ENCODE measurements around the gene GRID1.

Gene GRID1

GRCh38 chr10:86189891-86190290 is 176.7 kb downstream of the GRID1 start:
- WGBS (ENCODE audit: extremely low coverage, insufficient coverage, low lambda C conversion rate): no CpG with 5 or more reads among the region's 8 CpGs
- no peaks in the 10 kb centered on the region for H3K4me1 ChIP-seq (ENCODE audit: control insufficient read depth, low read depth, low read length)

GRCh38 chr10:86188796-86189558 is 177.6 kb downstream of the GRID1 start:
- Histone ChIP-seq H3K4me3 (ENCODE audit: low read length) (no peak overlapping the region), H3K36me3 (ENCODE audit: control insufficient read depth, insufficient read depth, low read length) (no peaks in the 10 kb centered on the region), H3K27me3 (ENCODE audit: insufficient read depth, low read length, poor library complexity) (no peaks in the 10 kb centered on the region), H2AK5ac (ENCODE audit: low read length) (no peak overlapping the region), H2BK15ac (replicated peaks; ENCODE audit: low read depth) (no peak overlapping the region), H3K4me1 (ENCODE audit: control insufficient read depth, low read depth, low read length) (no peaks in the 10 kb centered on the region), H3K4me2 (ENCODE audit: low read length) (no peak overlapping the region), H4K5ac (ENCODE audit: low read length) (no peak overlapping the region), H3K23ac (ENCODE audit: low read length) (no peak overlapping the region), H2BK120ac (ENCODE audit: low read depth, low read length) (no peak overlapping the region), H3K79me1 (ENCODE audit: low read length) (no peaks in the 10 kb centered on the region), H3K18ac (ENCODE audit: low read length) (no peak overlapping the region), H3K27ac (ENCODE audit: low read depth, low read length) (no peak overlapping the region), H3K56ac (ENCODE audit: low read length) (no peak overlapping the region), H3K79me2 (ENCODE audit: control insufficient read depth, insufficient read depth, low read length) (no peaks in the 10 kb centered on the region), H2BK5ac (ENCODE audit: low read length) (no peak overlapping the region), H4K8ac (ENCODE audit: low read depth, low read length) (no peak overlapping the region), H3K4ac (ENCODE audit: low read depth, low read length) (no peak overlapping the region), H3K9ac (ENCODE audit: low read length) (no peak overlapping the region)
- WGBS (ENCODE audit: extremely low coverage, insufficient coverage, low lambda C conversion rate): no CpG with 5 or more reads among the region's 6 CpGs
- DNase-seq: no peak

More at GRCh38 chr10:86189891-86190290, 176.7 kb downstream of the GRID1 start:
- no peak for DNase-seq
- H3K23ac ChIP-seq (ENCODE audit: low read length): no peak overlapping the region
- no peak overlapping the region for H3K4me3 ChIP-seq (ENCODE audit: low read length)
- H2AK5ac ChIP-seq (ENCODE audit: low read length): no peak overlapping the region
- H3K4ac ChIP-seq (ENCODE audit: low read depth, low read length): no peak overlapping the region
- no peak overlapping the region for H2BK120ac ChIP-seq (ENCODE audit: low read depth, low read length)
- H2BK15ac ChIP-seq (replicated peaks; ENCODE audit: low read depth): no peak overlapping the region
- no peak overlapping the region for H3K27ac ChIP-seq (ENCODE audit: low read depth, low read length)
- H3K36me3 ChIP-seq (ENCODE audit: control insufficient read depth, insufficient read depth, low read length): no peaks in the 10 kb centered on the region
- no peak overlapping the region for H4K5ac ChIP-seq (ENCODE audit: low read length)
- no peak overlapping the region for H3K18ac ChIP-seq (ENCODE audit: low read length)
- H3K9ac ChIP-seq (ENCODE audit: low read length): no peak overlapping the region
- H3K79me1 ChIP-seq (ENCODE audit: low read length): no peaks in the 10 kb centered on the region
- H3K27me3 ChIP-seq (ENCODE audit: insufficient read depth, low read length, poor library complexity): no peaks in the 10 kb centered on the region
- H2BK5ac ChIP-seq (ENCODE audit: low read length): no peak overlapping the region
- no peak overlapping the region for H3K56ac ChIP-seq (ENCODE audit: low read length)
- H3K4me2 ChIP-seq (ENCODE audit: low read length): no peak overlapping the region
- H3K79me2 ChIP-seq (ENCODE audit: control insufficient read depth, insufficient read depth, low read length): no peaks in the 10 kb centered on the region
- H4K8ac ChIP-seq (ENCODE audit: low read depth, low read length): no peak overlapping the region

GRCh38 chr10:86188326-86188725 is 178.3 kb downstream of the GRID1 start:
- no peak overlapping the region for H3K9ac ChIP-seq (ENCODE audit: low read length)
- no peaks in the 10 kb centered on the region for H3K79me2 ChIP-seq (ENCODE audit: control insufficient read depth, insufficient read depth, low read length)
- no peaks in the 10 kb centered on the region for H3K27me3 ChIP-seq (ENCODE audit: insufficient read depth, low read length, poor library complexity)
- H3K56ac ChIP-seq (ENCODE audit: low read length): no peak overlapping the region
- H3K4me1 ChIP-seq (ENCODE audit: control insufficient read depth, low read depth, low read length): no peaks in the 10 kb centered on the region
- no peaks in the 10 kb centered on the region for H3K79me1 ChIP-seq (ENCODE audit: low read length)
- H2BK15ac ChIP-seq (replicated peaks; ENCODE audit: low read depth): no peak overlapping the region
- no peak for DNase-seq
- H2AK5ac ChIP-seq (ENCODE audit: low read length): no peak overlapping the region
- H3K18ac ChIP-seq (ENCODE audit: low read length): no peak overlapping the region
- H3K23ac ChIP-seq (ENCODE audit: low read length): no peak overlapping the region
- no peak overlapping the region for H3K4me3 ChIP-seq (ENCODE audit: low read length)
- no peak overlapping the region for H3K4me2 ChIP-seq (ENCODE audit: low read length)
- WGBS (ENCODE audit: extremely low coverage, insufficient coverage, low lambda C conversion rate): no CpG with 5 or more reads among the region's 3 CpGs
- no peak overlapping the region for H2BK120ac ChIP-seq (ENCODE audit: low read depth, low read length)
- H2BK5ac ChIP-seq (ENCODE audit: low read length): no peak overlapping the region
- no peak overlapping the region for H4K5ac ChIP-seq (ENCODE audit: low read length)
- no peak overlapping the region for H3K27ac ChIP-seq (ENCODE audit: low read depth, low read length)
- no peak overlapping the region for H4K8ac ChIP-seq (ENCODE audit: low read depth, low read length)
- H3K36me3 ChIP-seq (ENCODE audit: control insufficient read depth, insufficient read depth, low read length): no peaks in the 10 kb centered on the region
- no peak overlapping the region for H3K4ac ChIP-seq (ENCODE audit: low read depth, low read length)

GRCh38 chr10:86187499-86188239 is 178.9 kb downstream of the GRID1 start:
- Histone ChIP-seq H3K36me3 (ENCODE audit: control insufficient read depth, insufficient read depth, low read length) (no peaks in the 10 kb centered on the region), H3K4me1 (ENCODE audit: control insufficient read depth, low read depth, low read length) (no peaks in the 10 kb centered on the region), H2BK5ac (ENCODE audit: low read length) (no peak overlapping the region), H3K18ac (ENCODE audit: low read length) (no peak overlapping the region), H4K8ac (ENCODE audit: low read depth, low read length) (no peak overlapping the region), H3K79me2 (ENCODE audit: control insufficient read depth, insufficient read depth, low read length) (no peaks in the 10 kb centered on the region), H2AK5ac (ENCODE audit: low read length) (no peak overlapping the region), H3K56ac (ENCODE audit: low read length) (no peak overlapping the region), H2BK120ac (ENCODE audit: low read depth, low read length) (no peak overlapping the region), H3K23ac (ENCODE audit: low read length) (no peak overlapping the region), H3K79me1 (ENCODE audit: low read length) (no peaks in the 10 kb centered on the region), H4K5ac (ENCODE audit: low read length) (no peak overlapping the region), H3K9ac (ENCODE audit: low read length) (no peak overlapping the region), H3K27me3 (ENCODE audit: insufficient read depth, low read length, poor library complexity) (no peaks in the 10 kb centered on the region), H3K4me3 (ENCODE audit: low read length) (no peak overlapping the region), H3K27ac (ENCODE audit: low read depth, low read length) (no peak overlapping the region), H2BK15ac (replicated peaks; ENCODE audit: low read depth) (no peak overlapping the region), H3K4ac (ENCODE audit: low read depth, low read length) (no peak overlapping the region), H3K4me2 (ENCODE audit: low read length) (no peak overlapping the region)
- DNase-seq: no peak
- no CpG with 5 or more reads among the region's 8 CpGs for WGBS (ENCODE audit: extremely low coverage, insufficient coverage, low lambda C conversion rate)

GRCh38 chr10:86186633-86187032 is 180.0 kb downstream of the GRID1 start:
- no CpG with 5 or more reads among the region's 1 CpG for WGBS (ENCODE audit: extremely low coverage, insufficient coverage, low lambda C conversion rate)
- Histone ChIP-seq H3K56ac (ENCODE audit: low read length) (no peak overlapping the region), H3K36me3 (ENCODE audit: control insufficient read depth, insufficient read depth, low read length) (no peaks in the 10 kb centered on the region), H3K4me3 (ENCODE audit: low read length) (no peak overlapping the region), H2BK15ac (replicated peaks; ENCODE audit: low read depth) (no peak overlapping the region), H3K18ac (ENCODE audit: low read length) (no peak overlapping the region), H3K23ac (ENCODE audit: low read length) (no peak overlapping the region), H3K9ac (ENCODE audit: low read length) (no peak overlapping the region), H4K8ac (ENCODE audit: low read depth, low read length) (no peak overlapping the region), H3K79me1 (ENCODE audit: low read length) (no peaks in the 10 kb centered on the region), H3K27ac (ENCODE audit: low read depth, low read length) (no peak overlapping the region), H4K5ac (ENCODE audit: low read length) (no peak overlapping the region), H2BK120ac (ENCODE audit: low read depth, low read length) (no peak overlapping the region), H3K4ac (ENCODE audit: low read depth, low read length) (no peak overlapping the region), H3K4me2 (ENCODE audit: low read length) (no peak overlapping the region), H3K79me2 (ENCODE audit: control insufficient read depth, insufficient read depth, low read length) (no peaks in the 10 kb centered on the region), H3K4me1 (ENCODE audit: control insufficient read depth, low read depth, low read length) (no peaks in the 10 kb centered on the region), H2AK5ac (ENCODE audit: low read length) (no peak overlapping the region), H2BK5ac (ENCODE audit: low read length) (no peak overlapping the region), H3K27me3 (ENCODE audit: insufficient read depth, low read length, poor library complexity) (no peaks in the 10 kb centered on the region)
- DNase-seq: no peak
